ENCODE measurements around the gene ZFYVE16. TPM values are rescaled to one million over a fixed set of nuclear protein-coding genes. Genes with fewer than 3 reads are reported as not detected.

Gene ZFYVE16
- total RNA-seq, 1 experiment from 2014 or later: 52.7 TPM

GRCh38 chr5:80408484-80409366 lies 861 bp downstream of the ZFYVE16 start:
- intact Hi-C loops (cut with micrococcal nuclease; ENCODE audit: unreplicated experiment): no loop called here
- H3K27ac Mint-ChIP-seq (ENCODE audit: unreplicated experiment): peak overlapping the region; percentile 90
- peak; percentile 84 for DNase-seq
- H3K27me3 Mint-ChIP-seq (ENCODE audit: unreplicated experiment): no peaks in the 10 kb centered on the region
- peaks cover 30% of the 10 kb centered on the region for H3K36me3 Mint-ChIP-seq (ENCODE audit: insufficient read depth, unreplicated experiment)
- TSS peak; percentile 66 for BruUV-seq (replicated peaks)
- peaks cover 23% of the 10 kb centered on the region for H3K4me1 Mint-ChIP-seq (ENCODE audit: low read depth, unreplicated experiment)
- TF ChIP-seq, protein P1, sequence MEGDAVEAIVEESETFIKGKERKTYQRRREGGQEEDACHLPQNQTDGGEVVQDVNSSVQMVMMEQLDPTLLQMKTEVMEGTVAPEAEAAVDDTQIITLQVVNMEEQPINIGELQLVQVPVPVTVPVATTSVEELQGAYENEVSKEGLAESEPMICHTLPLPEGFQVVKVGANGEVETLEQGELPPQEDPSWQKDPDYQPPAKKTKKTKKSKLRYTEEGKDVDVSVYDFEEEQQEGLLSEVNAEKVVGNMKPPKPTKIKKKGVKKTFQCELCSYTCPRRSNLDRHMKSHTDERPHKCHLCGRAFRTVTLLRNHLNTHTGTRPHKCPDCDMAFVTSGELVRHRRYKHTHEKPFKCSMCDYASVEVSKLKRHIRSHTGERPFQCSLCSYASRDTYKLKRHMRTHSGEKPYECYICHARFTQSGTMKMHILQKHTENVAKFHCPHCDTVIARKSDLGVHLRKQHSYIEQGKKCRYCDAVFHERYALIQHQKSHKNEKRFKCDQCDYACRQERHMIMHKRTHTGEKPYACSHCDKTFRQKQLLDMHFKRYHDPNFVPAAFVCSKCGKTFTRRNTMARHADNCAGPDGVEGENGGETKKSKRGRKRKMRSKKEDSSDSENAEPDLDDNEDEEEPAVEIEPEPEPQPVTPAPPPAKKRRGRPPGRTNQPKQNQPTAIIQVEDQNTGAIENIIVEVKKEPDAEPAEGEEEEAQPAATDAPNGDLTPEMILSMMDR (IDR thresholded peaks at IDR 0.05; ENCODE audit: unreplicated experiment): no peak
- no peaks in the 10 kb centered on the region for H3K9me3 Mint-ChIP-seq (ENCODE audit: low read depth, unreplicated experiment)
- peak overlapping the region; percentile 86 for H3K4me3 Mint-ChIP-seq (ENCODE audit: low read depth, unreplicated experiment)
- CTCF ChIA-PET: interaction anchor here (0.6 to 1.7 kb wide), 5 partner anchors 63 to 1904 kb away, joined by 3 to 5 read pairs (median 3); no protein-coding TSS in a partner anchor

GRCh38 chr5:80409367-80409966 lies 1.6 kb downstream of the ZFYVE16 start:
- DNase-seq: no peak
- H3K4me3 Mint-ChIP-seq (ENCODE audit: low read depth, unreplicated experiment): peak overlapping the region; percentile 86
- no TSS peak for BruUV-seq (replicated peaks)
- H3K27me3 Mint-ChIP-seq (ENCODE audit: unreplicated experiment): no peaks in the 10 kb centered on the region
- TF ChIP-seq, protein P1 (IDR thresholded peaks at IDR 0.05; ENCODE audit: unreplicated experiment): no peak
- H3K9me3 Mint-ChIP-seq (ENCODE audit: low read depth, unreplicated experiment): no peaks in the 10 kb centered on the region
- H3K36me3 Mint-ChIP-seq (ENCODE audit: insufficient read depth, unreplicated experiment): peaks cover 30% of the 10 kb centered on the region
- peaks cover 30% of the 10 kb centered on the region for H3K4me1 Mint-ChIP-seq (ENCODE audit: low read depth, unreplicated experiment)
- peak overlapping the region; percentile 90 for H3K27ac Mint-ChIP-seq (ENCODE audit: unreplicated experiment)
- CTCF ChIA-PET: interaction anchor here (0.6 to 1.0 kb wide), 2 partner anchors 106 to 152 kb away, joined by 3 read pairs; no protein-coding TSS in a partner anchor
- intact Hi-C loops (cut with micrococcal nuclease; ENCODE audit: unreplicated experiment): no loop called here

GRCh38 chr5:80411589-80412219 lies 3.8 kb downstream of the ZFYVE16 start:
- no peak for DNase-seq
- Mint-ChIP-seq H3K4me3 (ENCODE audit: low read depth, unreplicated experiment) (no peak overlapping the region), H3K27ac (ENCODE audit: unreplicated experiment) (no peak overlapping the region), H3K27me3 (ENCODE audit: unreplicated experiment) (no peaks in the 10 kb centered on the region), H3K4me1 (ENCODE audit: low read depth, unreplicated experiment) (peaks cover 30% of the 10 kb centered on the region), H3K9me3 (ENCODE audit: low read depth, unreplicated experiment) (no peaks in the 10 kb centered on the region), H3K36me3 (ENCODE audit: insufficient read depth, unreplicated experiment) (peaks cover 30% of the 10 kb centered on the region)
- BruUV-seq (replicated peaks): no TSS peak
- TF ChIP-seq, protein P1 (IDR thresholded peaks at IDR 0.05; ENCODE audit: unreplicated experiment): no peak
- CTCF ChIA-PET: no interaction called here
- intact Hi-C loops (cut with micrococcal nuclease; ENCODE audit: unreplicated experiment): no loop called here

GRCh38 chr5:80414113-80414512 lies 6.2 kb downstream of the ZFYVE16 start:
- Mint-ChIP-seq H3K4me3 (ENCODE audit: low read depth, unreplicated experiment) (no peak overlapping the region), H3K9me3 (ENCODE audit: low read depth, unreplicated experiment) (no peaks in the 10 kb centered on the region), H3K27ac (ENCODE audit: unreplicated experiment) (no peak overlapping the region), H3K27me3 (ENCODE audit: unreplicated experiment) (no peaks in the 10 kb centered on the region), H3K36me3 (ENCODE audit: insufficient read depth, unreplicated experiment) (peaks cover 7% of the 10 kb centered on the region), H3K4me1 (ENCODE audit: low read depth, unreplicated experiment) (peaks cover 20% of the 10 kb centered on the region)
- BruUV-seq (replicated peaks): no TSS peak
- TF ChIP-seq, protein P1 (IDR thresholded peaks at IDR 0.05; ENCODE audit: unreplicated experiment): no peak
- intact Hi-C loops (cut with micrococcal nuclease; ENCODE audit: unreplicated experiment): no loop called here
- CTCF ChIA-PET: no interaction called here
- DNase-seq: no peak

Data from Calu3 (cell line).